GM23338 (cell line): ENCODE data around the gene ATP8A2. TPM values are rescaled to one million over a fixed set of nuclear protein-coding genes. Genes with fewer than 3 reads are reported as not detected.

Experiments
- ATAC-seq: fragments of 200-7000 bp; cut with Tn5 transposase; 3 replicates; pipeline ENCODE4 v1.9.1; 2020
- DNase-seq: peaks from one replicate; pipeline ENCODE4 v3.0.0-alpha.2; 2015; ENCODE audit warnings: low spot score
- H2AFZ ChIP-seq: fragments of 200-600 bp; sonication (generic); 2 replicates; pipeline ENCODE4 v1.8.0; 2016; ENCODE audit warnings: antibody characterized with exemption, mild to moderate bottlenecking, moderate library complexity
- H3F3A ChIP-seq: fragments of 200-600 bp; sonication (generic); replicated peaks from 2 replicates; pipeline ENCODE4 v1.8.0; 2017; ENCODE audit warnings: antibody characterized with exemption, mixed run types, low read depth
- H3K27ac ChIP-seq: fragments of 200-600 bp; sonication (generic); 2 replicates; pipeline ENCODE4 v1.6.1; 2016; ENCODE audit warnings: low read depth
- H3K27me3 ChIP-seq: fragments of 200-600 bp; sonication (generic); 2 replicates; pipeline ENCODE4 v1.8.0; 2016; ENCODE audit warnings: mild to moderate bottlenecking, mixed run types, moderate library complexity; ENCODE audit not compliant: insufficient read depth
- H3K36me3 ChIP-seq: fragments of 200-600 bp; sonication (generic); 2 replicates; pipeline ENCODE4 v1.8.0; 2016; ENCODE audit warnings: mild to moderate bottlenecking; ENCODE audit not compliant: insufficient read depth
- H3K4me1 ChIP-seq: fragments of 200-600 bp; sonication (generic); 2 replicates; pipeline ENCODE4 v1.8.0; 2016; ENCODE audit warnings: mild to moderate bottlenecking, moderate library complexity; ENCODE audit not compliant: insufficient read depth
- H3K4me2 ChIP-seq: fragments of 200-600 bp; sonication (generic); 2 replicates; pipeline ENCODE4 v1.7.1; 2017; ENCODE audit warnings: mixed run types
- H3K4me3 ChIP-seq: fragments of 200-600 bp; sonication (generic); 2 replicates; pipeline ENCODE4 v1.6.1; 2016; ENCODE audit warnings: mixed run types
- H3K79me2 ChIP-seq: fragments of 200-600 bp; sonication (generic); replicated peaks from 2 replicates; pipeline ENCODE4 v1.8.0; 2017; ENCODE audit warnings: mild to moderate bottlenecking; ENCODE audit not compliant: insufficient read depth
- H3K9me2 ChIP-seq: fragments of 200-600 bp; sonication (generic); 2 replicates; pipeline ENCODE4 v1.8.0; 2017; ENCODE audit not compliant: insufficient read depth
- H4K20me1 ChIP-seq: fragments of 200-600 bp; sonication (generic); replicated peaks from 2 replicates; pipeline ENCODE4 v1.8.0; 2017; ENCODE audit warnings: mild to moderate bottlenecking; ENCODE audit not compliant: insufficient read depth
- H3K27ac Mint-ChIP-seq: 2 replicates; pipeline ENCODE4 v1.8.0; 2020; ENCODE audit warnings: inconsistent platforms, mild to moderate bottlenecking, moderate library complexity, mixed read lengths
- H3K27me3 Mint-ChIP-seq: 3 replicates; pipeline ENCODE4 v1.8.0; 2022; ENCODE audit warnings: low read depth, mild to moderate bottlenecking, moderate library complexity, mixed read lengths, inconsistent platforms; ENCODE audit not compliant: insufficient read depth, poor library complexity
- H3K36me3 Mint-ChIP-seq: 3 replicates; pipeline ENCODE4 v1.8.0; 2021; ENCODE audit warnings: low read depth, mild to moderate bottlenecking, inconsistent platforms, moderate library complexity, mixed read lengths
- H3K4me1 Mint-ChIP-seq: 3 replicates; pipeline ENCODE4 v1.8.0; 2020; ENCODE audit warnings: mild to moderate bottlenecking, inconsistent platforms, mixed read lengths
- H3K4me3 Mint-ChIP-seq: 3 replicates; pipeline ENCODE4 v1.8.0; 2021; ENCODE audit warnings: moderate library complexity, mild to moderate bottlenecking, inconsistent platforms, mixed read lengths
- H3K9me3 Mint-ChIP-seq: 3 replicates; pipeline ENCODE4 v1.8.0; 2020; ENCODE audit warnings: moderate library complexity, mild to moderate bottlenecking, inconsistent platforms, mixed read lengths
- CREB1 ChIP-seq: fragments of 250-450 bp; sonication (Bioruptor Pico); IDR thresholded peaks from 2 replicates; pipeline ENCODE4 v1.5.0; 2020; ENCODE audit warnings: low read depth, mild to moderate bottlenecking, moderate library complexity
- EZH2 ChIP-seq: fragments of 200-600 bp; sonication (generic); IDR thresholded peaks from one replicate; pipeline ENCODE4 v1.8.0; 2017; ENCODE audit warnings: antibody characterized with exemption, mild to moderate bottlenecking, low read depth; ENCODE audit not compliant: unreplicated experiment
- EZH2phosphoT487 ChIP-seq: fragments of 200-600 bp; sonication (generic); IDR thresholded peaks from one replicate; pipeline ENCODE4 v1.8.1; 2018; ENCODE audit warnings: antibody characterized with exemption; ENCODE audit not compliant: unreplicated experiment
- JUNB ChIP-seq: IDR thresholded peaks from one replicate; pipeline ENCODE4 v1.6.1; 2016; ENCODE audit warnings: antibody characterized with exemption; ENCODE audit not compliant: unreplicated experiment
- NANOG ChIP-seq: IDR thresholded peaks from 2 replicates; pipeline ENCODE4 v1.6.1; 2016; ENCODE audit warnings: antibody characterized with exemption, borderline replicate concordance
- STAT1 ChIP-seq: IDR thresholded peaks from one replicate; pipeline ENCODE4 v1.6.1; 2016; ENCODE audit warnings: antibody characterized with exemption; ENCODE audit not compliant: unreplicated experiment
- ZNF114 ChIP-seq: fragments of 250-450 bp; sonication (Bioruptor Pico); IDR thresholded peaks from 2 replicates; pipeline ENCODE4 v1.5.0; 2020; ENCODE audit warnings: mild to moderate bottlenecking, moderate library complexity
- ZNF331 ChIP-seq: fragments of 250-450 bp; sonication (Bioruptor Pico); IDR thresholded peaks from 2 replicates; pipeline ENCODE4 v1.5.0; 2020; ENCODE audit warnings: low read depth, mild to moderate bottlenecking, moderate library complexity
- polyA plus RNA-seq: library from polyadenylated mRNA; unstranded; fragments of >200 nt; fragmentation: Nextera tagmentation; extraction: Ambion mirVana; gene quantifications from 2 replicates; pipeline ENCODE4 v1.2.1, GENCODE V29; 2016
- total RNA-seq: library from RNA; depleted of rRNA; stranded (reverse); fragments of >200 nt; shearing (Covaris generic); gene quantifications from 2 replicates; pipeline ENCODE4 v1.2.3, GENCODE V29; 2014
- TF ChIP-seq, protein P1 (sequence below): IDR thresholded peaks from one replicate; pipeline ENCODE4 v1.6.1; 2018; ENCODE audit warnings: antibody characterized with exemption; ENCODE audit not compliant: unreplicated experiment
- TF ChIP-seq, protein P2 (sequence below), 2 experiments: fragments of 200-600 bp in 1 of 2; sonication (generic) in 1 of 2; conservative IDR thresholded peaks; 2 replicates each; pipeline versions ENCODE4 v1.5.1 to v1.6.1; 2016 to 2017; ENCODE audit warnings: antibody characterized with exemption in 2 of 2, low read depth in 2 of 2, mild to moderate bottlenecking in 2 of 2, moderate library complexity in 1 of 2
- TF ChIP-seq, protein P3 (sequence below): fragments of 250-450 bp; sonication (Bioruptor Pico); IDR thresholded peaks from 2 replicates; pipeline ENCODE4 v1.5.0; 2020; ENCODE audit warnings: mild to moderate bottlenecking, moderate library complexity

Gene ATP8A2
- total and polyA plus RNA-seq, 2 experiments from 2014 or later, result 5.7 to 8.8 TPM

DNA sequence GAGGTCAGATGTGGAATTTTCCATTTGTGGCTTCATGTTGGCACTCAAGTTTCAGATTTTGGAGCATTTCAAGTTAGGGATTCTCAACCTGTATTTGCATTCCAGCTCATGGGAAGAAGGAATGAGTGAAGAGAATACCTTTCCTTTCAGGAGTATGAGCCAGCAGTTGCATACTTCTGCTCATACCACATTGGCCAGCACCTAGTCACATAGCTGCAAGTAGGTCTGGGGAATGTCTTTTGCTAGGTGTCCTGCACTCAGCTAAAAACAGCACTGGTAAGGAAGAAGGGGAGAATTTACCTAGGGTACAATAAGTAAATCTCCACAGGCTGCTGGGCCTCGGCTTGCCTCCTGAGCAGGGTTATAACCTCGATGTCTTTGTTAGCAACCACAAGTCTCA is 24.6 kb upstream of the ATP8A2 start:
- TF ChIP-seq, protein P1, sequence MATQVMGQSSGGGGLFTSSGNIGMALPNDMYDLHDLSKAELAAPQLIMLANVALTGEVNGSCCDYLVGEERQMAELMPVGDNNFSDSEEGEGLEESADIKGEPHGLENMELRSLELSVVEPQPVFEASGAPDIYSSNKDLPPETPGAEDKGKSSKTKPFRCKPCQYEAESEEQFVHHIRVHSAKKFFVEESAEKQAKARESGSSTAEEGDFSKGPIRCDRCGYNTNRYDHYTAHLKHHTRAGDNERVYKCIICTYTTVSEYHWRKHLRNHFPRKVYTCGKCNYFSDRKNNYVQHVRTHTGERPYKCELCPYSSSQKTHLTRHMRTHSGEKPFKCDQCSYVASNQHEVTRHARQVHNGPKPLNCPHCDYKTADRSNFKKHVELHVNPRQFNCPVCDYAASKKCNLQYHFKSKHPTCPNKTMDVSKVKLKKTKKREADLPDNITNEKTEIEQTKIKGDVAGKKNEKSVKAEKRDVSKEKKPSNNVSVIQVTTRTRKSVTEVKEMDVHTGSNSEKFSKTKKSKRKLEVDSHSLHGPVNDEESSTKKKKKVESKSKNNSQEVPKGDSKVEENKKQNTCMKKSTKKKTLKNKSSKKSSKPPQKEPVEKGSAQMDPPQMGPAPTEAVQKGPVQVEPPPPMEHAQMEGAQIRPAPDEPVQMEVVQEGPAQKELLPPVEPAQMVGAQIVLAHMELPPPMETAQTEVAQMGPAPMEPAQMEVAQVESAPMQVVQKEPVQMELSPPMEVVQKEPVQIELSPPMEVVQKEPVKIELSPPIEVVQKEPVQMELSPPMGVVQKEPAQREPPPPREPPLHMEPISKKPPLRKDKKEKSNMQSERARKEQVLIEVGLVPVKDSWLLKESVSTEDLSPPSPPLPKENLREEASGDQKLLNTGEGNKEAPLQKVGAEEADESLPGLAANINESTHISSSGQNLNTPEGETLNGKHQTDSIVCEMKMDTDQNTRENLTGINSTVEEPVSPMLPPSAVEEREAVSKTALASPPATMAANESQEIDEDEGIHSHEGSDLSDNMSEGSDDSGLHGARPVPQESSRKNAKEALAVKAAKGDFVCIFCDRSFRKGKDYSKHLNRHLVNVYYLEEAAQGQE, result no peak
- TF ChIP-seq, protein P2, sequence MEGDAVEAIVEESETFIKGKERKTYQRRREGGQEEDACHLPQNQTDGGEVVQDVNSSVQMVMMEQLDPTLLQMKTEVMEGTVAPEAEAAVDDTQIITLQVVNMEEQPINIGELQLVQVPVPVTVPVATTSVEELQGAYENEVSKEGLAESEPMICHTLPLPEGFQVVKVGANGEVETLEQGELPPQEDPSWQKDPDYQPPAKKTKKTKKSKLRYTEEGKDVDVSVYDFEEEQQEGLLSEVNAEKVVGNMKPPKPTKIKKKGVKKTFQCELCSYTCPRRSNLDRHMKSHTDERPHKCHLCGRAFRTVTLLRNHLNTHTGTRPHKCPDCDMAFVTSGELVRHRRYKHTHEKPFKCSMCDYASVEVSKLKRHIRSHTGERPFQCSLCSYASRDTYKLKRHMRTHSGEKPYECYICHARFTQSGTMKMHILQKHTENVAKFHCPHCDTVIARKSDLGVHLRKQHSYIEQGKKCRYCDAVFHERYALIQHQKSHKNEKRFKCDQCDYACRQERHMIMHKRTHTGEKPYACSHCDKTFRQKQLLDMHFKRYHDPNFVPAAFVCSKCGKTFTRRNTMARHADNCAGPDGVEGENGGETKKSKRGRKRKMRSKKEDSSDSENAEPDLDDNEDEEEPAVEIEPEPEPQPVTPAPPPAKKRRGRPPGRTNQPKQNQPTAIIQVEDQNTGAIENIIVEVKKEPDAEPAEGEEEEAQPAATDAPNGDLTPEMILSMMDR (conservative IDR thresholded peaks at IDR 0.05; ENCODE audit: low read depth in 2 of 2), result no peak
- no peak for TF ChIP-seq STAT1
- no peak for TF ChIP-seq NANOG
- no peak for TF ChIP-seq EZH2phosphoT487
- no peak for TF ChIP-seq ZNF331 (CRISPR knock-in tag)
- TF ChIP-seq EZH2, result no peak

DNA sequence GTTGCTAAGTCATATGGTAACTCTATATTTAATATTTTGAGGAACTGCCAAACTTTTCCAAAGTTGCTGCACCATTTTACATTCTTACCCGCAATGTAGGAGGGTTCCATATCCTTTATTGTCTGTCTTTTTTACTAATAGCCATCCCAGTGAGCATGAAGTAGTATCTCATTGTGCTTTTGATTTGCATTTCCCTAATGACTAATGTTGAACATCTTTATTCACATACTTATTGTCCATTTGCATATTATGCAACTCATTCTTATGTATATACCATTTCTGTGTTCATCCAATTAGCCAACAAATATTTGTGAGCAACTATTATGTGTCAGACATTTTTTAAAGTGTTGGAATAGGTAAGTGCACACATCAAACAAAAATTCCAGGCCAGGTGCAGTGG is 20.4 kb upstream of the ATP8A2 start:
- Mint-ChIP-seq H3K36me3 (no peaks in the 10 kb centered on the region), H3K27me3 (no peaks in the 10 kb centered on the region), H3K9me3 (no peaks in the 10 kb centered on the region), H3K27ac (no peak overlapping the region), H3K4me3 (no peak overlapping the region), H3K4me1 (peaks cover 10% of the 10 kb centered on the region)
- Histone ChIP-seq H3K4me1 (peaks cover 16% of the 10 kb centered on the region), H3K9me2 (no peaks in the 10 kb centered on the region), H3F3A (no peaks in the 10 kb centered on the region), H2AFZ (no peak overlapping the region), H3K4me2 (no peak overlapping the region), H3K4me3 (no peak overlapping the region), H3K27me3 (no peaks in the 10 kb centered on the region), H3K79me2 (no peaks in the 10 kb centered on the region), H3K27ac (no peak overlapping the region), H3K36me3 (no peaks in the 10 kb centered on the region), H4K20me1 (no peaks in the 10 kb centered on the region)
- ATAC-seq (no peak), DNase-seq (no peak)
- TF ChIP-seq EZH2, result no peak
- TF ChIP-seq ZNF331 (CRISPR knock-in tag), result no peak
- no peak for TF ChIP-seq STAT1
- no peak for TF ChIP-seq JUNB
- TF ChIP-seq, protein P3, sequence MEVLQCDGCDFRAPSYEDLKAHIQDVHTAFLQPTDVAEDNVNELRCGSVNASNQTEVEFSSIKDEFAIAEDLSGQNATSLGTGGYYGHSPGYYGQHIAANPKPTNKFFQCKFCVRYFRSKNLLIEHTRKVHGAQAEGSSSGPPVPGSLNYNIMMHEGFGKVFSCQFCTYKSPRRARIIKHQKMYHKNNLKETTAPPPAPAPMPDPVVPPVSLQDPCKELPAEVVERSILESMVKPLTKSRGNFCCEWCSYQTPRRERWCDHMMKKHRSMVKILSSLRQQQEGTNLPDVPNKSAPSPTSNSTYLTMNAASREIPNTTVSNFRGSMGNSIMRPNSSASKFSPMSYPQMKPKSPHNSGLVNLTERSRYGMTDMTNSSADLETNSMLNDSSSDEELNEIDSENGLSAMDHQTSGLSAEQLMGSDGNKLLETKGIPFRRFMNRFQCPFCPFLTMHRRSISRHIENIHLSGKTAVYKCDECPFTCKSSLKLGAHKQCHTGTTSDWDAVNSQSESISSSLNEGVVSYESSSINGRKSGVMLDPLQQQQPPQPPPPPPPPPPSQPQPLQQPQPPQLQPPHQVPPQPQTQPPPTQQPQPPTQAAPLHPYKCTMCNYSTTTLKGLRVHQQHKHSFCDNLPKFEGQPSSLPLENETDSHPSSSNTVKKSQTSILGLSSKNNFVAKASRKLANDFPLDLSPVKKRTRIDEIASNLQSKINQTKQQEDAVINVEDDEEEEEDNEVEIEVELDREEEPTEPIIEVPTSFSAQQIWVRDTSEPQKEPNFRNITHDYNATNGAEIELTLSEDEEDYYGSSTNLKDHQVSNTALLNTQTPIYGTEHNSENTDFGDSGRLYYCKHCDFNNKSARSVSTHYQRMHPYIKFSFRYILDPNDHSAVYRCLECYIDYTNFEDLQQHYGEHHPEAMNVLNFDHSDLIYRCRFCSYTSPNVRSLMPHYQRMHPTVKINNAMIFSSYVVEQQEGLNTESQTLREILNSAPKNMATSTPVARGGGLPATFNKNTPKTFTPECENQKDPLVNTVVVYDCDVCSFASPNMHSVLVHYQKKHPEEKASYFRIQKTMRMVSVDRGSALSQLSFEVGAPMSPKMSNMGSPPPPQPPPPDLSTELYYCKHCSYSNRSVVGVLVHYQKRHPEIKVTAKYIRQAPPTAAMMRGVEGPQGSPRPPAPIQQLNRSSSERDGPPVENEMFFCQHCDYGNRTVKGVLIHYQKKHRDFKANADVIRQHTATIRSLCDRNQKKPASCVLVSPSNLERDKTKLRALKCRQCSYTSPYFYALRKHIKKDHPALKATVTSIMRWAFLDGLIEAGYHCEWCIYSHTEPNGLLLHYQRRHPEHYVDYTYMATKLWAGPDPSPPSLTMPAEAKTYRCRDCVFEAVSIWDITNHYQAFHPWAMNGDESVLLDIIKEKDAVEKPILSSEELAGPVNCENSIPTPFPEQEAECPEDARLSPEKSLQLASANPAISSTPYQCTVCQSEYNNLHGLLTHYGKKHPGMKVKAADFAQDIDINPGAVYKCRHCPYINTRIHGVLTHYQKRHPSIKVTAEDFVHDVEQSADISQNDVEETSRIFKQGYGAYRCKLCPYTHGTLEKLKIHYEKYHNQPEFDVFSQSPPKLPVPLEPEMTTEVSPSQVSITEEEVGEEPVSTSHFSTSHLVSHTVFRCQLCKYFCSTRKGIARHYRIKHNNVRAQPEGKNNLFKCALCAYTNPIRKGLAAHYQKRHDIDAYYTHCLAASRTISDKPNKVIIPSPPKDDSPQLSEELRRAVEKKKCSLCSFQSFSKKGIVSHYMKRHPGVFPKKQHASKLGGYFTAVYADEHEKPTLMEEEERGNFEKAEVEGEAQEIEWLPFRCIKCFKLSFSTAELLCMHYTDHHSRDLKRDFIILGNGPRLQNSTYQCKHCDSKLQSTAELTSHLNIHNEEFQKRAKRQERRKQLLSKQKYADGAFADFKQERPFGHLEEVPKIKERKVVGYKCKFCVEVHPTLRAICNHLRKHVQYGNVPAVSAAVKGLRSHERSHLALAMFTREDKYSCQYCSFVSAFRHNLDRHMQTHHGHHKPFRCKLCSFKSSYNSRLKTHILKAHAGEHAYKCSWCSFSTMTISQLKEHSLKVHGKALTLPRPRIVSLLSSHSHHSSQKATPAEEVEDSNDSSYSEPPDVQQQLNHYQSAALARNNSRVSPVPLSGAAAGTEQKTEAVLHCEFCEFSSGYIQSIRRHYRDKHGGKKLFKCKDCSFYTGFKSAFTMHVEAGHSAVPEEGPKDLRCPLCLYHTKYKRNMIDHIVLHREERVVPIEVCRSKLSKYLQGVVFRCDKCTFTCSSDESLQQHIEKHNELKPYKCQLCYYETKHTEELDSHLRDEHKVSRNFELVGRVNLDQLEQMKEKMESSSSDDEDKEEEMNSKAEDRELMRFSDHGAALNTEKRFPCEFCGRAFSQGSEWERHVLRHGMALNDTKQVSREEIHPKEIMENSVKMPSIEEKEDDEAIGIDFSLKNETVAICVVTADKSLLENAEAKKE, result no peak
- no peak for TF ChIP-seq CREB1 (CRISPR knock-in tag)
- TF ChIP-seq ZNF114 (CRISPR knock-in tag), result no peak

More for the DNA sequence above, 24.6 kb upstream of the ATP8A2 start:
- Mint-ChIP-seq H3K9me3 (no peaks in the 10 kb centered on the region), H3K4me1 (peaks cover 32% of the 10 kb centered on the region), H3K4me3 (no peak overlapping the region), H3K27me3 (no peaks in the 10 kb centered on the region), H3K36me3 (peaks cover 5% of the 10 kb centered on the region; the same call in 1 of the 3 replicates), H3K27ac (peak overlapping the region; percentile 81; the same call in 1 of the 2 replicates)
- DNase-seq, result peak; percentile 53
- no peak overlapping the region for H3K4me3 ChIP-seq
- no peaks in the 10 kb centered on the region for H3K36me3 ChIP-seq
- H3K4me1 ChIP-seq, result peaks cover 39% of the 10 kb centered on the region
- H3K9me2 ChIP-seq, result no peaks in the 10 kb centered on the region
- no peak overlapping the region for H2AFZ ChIP-seq
- no peak overlapping the region for H3K4me2 ChIP-seq
- no peaks in the 10 kb centered on the region for H4K20me1 ChIP-seq
- H3F3A ChIP-seq, result no peaks in the 10 kb centered on the region
- H3K79me2 ChIP-seq, result no peaks in the 10 kb centered on the region
- H3K27me3 ChIP-seq, result no peaks in the 10 kb centered on the region
- ATAC-seq, result peak; percentile 69
- no peak overlapping the region for H3K27ac ChIP-seq
